OCI-LY3 (cell line): ENCODE data around the gene SCAF1.

Experiments used
- H2AFZ ChIP-seq: fragments of 200-600, 300-600 bp; shearing (Covaris generic); 2 replicates; pipeline ENCODE4 v1.6.0; 2014; ENCODE audit warnings: antibody characterized with exemption, low read depth, low read length
- H3K27ac ChIP-seq: fragments of 200-600, 300-600 bp; sonication (generic); 2 replicates; pipeline ENCODE4 v1.5.1; 2014; ENCODE audit warnings: mild to moderate bottlenecking, low read length, moderate library complexity, mixed read lengths
- H3K27me3 ChIP-seq: fragments of 200-600, 300-600 bp; sonication (generic); 2 replicates; pipeline ENCODE4 v1.6.1; 2014; ENCODE audit warnings: low read depth, low read length, mixed read lengths
- H3K36me3 ChIP-seq: fragments of 200-600, 300-600 bp; sonication (generic); replicated peaks from 2 replicates; pipeline ENCODE3; 2014; ENCODE audit warnings: low read depth, low read length, mixed read lengths
- H3K4me1 ChIP-seq: fragments of 300-600, 200-600 bp; sonication (generic); 2 replicates; pipeline ENCODE4 v1.6.1; 2014; ENCODE audit warnings: low read length, mixed read lengths
- H3K4me2 ChIP-seq: fragments of 200-600, 300-600 bp; sonication (generic); 2 replicates; pipeline ENCODE4 v1.6.1; 2014; ENCODE audit warnings: low read length, mixed read lengths
- H3K4me3 ChIP-seq: fragments of 300-600, 200-600 bp; sonication (generic); 2 replicates; pipeline ENCODE4 v1.5.1; 2014; ENCODE audit warnings: antibody characterized with exemption, mild to moderate bottlenecking, low read length, moderate library complexity
- H3K79me2 ChIP-seq: fragments of 300-600, 200-600 bp; shearing (Covaris generic); 2 replicates; pipeline ENCODE4 v1.6.1; 2014; ENCODE audit warnings: mild to moderate bottlenecking, low read length, mixed read lengths
- H3K9ac ChIP-seq: fragments of 300-600, 200-600 bp; shearing (Covaris generic); 2 replicates; pipeline ENCODE4 v1.6.0; 2014; ENCODE audit warnings: mild to moderate bottlenecking, low read length, moderate library complexity
- H3K9me3 ChIP-seq: fragments of 200-600, 300-600 bp; shearing (Covaris generic); 2 replicates; pipeline ENCODE4 v1.6.1; 2014; ENCODE audit warnings: low read length, mixed read lengths; ENCODE audit not compliant: insufficient read depth
- H4K20me1 ChIP-seq: fragments of 200-600, 300-600 bp; sonication (generic); 2 replicates; pipeline ENCODE4 v1.6.1; 2016; ENCODE audit warnings: low read length, mixed read lengths; ENCODE audit not compliant: insufficient read depth
- EZH2phosphoT487 ChIP-seq: fragments of 200-600 bp; shearing (Covaris generic); IDR thresholded peaks from 2 replicates; pipeline ENCODE4 v1.6.1; 2018; ENCODE audit warnings: antibody characterized with exemption, mixed run types, low read depth
- TF ChIP-seq, protein P1 (sequence below): fragments of 200-600, 300-600 bp; sonication (generic); IDR thresholded peaks from 2 replicates; pipeline ENCODE4 v1.5.1; 2014; ENCODE audit warnings: antibody characterized with exemption, low read length, low read depth

SCAF1 gene, protein sequence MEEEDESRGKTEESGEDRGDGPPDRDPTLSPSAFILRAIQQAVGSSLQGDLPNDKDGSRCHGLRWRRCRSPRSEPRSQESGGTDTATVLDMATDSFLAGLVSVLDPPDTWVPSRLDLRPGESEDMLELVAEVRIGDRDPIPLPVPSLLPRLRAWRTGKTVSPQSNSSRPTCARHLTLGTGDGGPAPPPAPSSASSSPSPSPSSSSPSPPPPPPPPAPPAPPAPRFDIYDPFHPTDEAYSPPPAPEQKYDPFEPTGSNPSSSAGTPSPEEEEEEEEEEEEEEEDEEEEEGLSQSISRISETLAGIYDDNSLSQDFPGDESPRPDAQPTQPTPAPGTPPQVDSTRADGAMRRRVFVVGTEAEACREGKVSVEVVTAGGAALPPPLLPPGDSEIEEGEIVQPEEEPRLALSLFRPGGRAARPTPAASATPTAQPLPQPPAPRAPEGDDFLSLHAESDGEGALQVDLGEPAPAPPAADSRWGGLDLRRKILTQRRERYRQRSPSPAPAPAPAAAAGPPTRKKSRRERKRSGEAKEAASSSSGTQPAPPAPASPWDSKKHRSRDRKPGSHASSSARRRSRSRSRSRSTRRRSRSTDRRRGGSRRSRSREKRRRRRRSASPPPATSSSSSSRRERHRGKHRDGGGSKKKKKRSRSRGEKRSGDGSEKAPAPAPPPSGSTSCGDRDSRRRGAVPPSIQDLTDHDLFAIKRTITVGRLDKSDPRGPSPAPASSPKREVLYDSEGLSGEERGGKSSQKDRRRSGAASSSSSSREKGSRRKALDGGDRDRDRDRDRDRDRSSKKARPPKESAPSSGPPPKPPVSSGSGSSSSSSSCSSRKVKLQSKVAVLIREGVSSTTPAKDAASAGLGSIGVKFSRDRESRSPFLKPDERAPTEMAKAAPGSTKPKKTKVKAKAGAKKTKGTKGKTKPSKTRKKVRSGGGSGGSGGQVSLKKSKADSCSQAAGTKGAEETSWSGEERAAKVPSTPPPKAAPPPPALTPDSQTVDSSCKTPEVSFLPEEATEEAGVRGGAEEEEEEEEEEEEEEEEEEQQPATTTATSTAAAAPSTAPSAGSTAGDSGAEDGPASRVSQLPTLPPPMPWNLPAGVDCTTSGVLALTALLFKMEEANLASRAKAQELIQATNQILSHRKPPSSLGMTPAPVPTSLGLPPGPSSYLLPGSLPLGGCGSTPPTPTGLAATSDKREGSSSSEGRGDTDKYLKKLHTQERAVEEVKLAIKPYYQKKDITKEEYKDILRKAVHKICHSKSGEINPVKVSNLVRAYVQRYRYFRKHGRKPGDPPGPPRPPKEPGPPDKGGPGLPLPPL

DNA sequence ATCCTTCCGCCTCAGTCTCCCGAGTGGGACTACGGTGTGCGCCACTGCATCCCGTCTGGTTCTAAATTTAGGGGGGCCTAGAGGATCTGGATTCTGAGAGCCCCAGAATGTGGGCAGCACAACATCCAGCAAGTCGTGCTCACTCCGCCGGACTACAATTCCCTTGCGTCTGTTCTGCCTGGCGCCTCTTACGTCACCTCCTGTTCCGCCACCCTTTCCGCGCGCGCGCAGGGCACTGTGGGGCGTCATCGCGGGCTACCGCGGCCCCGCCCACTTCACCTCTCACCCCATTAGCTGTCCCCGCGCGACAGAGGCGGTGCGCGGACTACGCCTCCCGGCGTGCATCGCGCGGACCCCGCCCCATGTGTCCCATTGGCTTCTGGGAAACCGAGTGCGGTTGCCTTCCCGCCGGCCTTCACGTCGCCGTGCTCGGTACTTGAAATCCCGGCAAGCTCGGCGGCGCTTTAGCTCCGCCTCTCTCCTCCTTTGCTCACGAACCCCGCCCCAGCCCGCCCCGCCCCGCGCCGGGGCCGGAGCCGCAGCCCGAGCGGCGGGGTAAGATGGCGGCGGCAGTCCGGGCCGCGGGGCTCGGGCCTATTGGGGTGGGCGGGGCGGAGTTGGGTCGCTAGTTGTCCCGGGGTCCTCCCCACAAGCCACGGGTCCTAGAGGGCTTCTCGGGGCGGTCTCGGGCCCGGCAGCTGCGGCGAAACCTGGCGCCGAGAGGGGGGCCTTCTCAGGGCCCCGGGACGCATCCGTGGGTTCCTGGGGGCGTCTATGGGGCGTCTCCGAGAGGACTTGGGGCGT lies at the start of gene SCAF1:
TSS of gene SCAF1 (plus strand) at position 522 of the 804 bp plus-strand sequence. CDS start 2,818 bp downstream, outside the sequence.
- peak within 1 kb of the TSS; percentile 99 for H3K9ac ChIP-seq
- peak within 1 kb of the TSS; percentile 82 for H3K4me2 ChIP-seq
- peaks cover 3% of the 10 kb centered on the region; the same call in 1 of the 2 replicates for H4K20me1 ChIP-seq
- peaks cover 10% of the 10 kb centered on the region for H3K36me3 ChIP-seq
- no peak for TF ChIP-seq EZH2phosphoT487
- TF ChIP-seq, protein P1, sequence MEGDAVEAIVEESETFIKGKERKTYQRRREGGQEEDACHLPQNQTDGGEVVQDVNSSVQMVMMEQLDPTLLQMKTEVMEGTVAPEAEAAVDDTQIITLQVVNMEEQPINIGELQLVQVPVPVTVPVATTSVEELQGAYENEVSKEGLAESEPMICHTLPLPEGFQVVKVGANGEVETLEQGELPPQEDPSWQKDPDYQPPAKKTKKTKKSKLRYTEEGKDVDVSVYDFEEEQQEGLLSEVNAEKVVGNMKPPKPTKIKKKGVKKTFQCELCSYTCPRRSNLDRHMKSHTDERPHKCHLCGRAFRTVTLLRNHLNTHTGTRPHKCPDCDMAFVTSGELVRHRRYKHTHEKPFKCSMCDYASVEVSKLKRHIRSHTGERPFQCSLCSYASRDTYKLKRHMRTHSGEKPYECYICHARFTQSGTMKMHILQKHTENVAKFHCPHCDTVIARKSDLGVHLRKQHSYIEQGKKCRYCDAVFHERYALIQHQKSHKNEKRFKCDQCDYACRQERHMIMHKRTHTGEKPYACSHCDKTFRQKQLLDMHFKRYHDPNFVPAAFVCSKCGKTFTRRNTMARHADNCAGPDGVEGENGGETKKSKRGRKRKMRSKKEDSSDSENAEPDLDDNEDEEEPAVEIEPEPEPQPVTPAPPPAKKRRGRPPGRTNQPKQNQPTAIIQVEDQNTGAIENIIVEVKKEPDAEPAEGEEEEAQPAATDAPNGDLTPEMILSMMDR: no peak
- peaks cover 52% of the 10 kb centered on the region for H3K79me2 ChIP-seq
- no peaks in the 10 kb centered on the region for H3K9me3 ChIP-seq
- H3K4me1 ChIP-seq: peaks cover 15% of the 10 kb centered on the region
- peak within 1 kb of the TSS; percentile 93 for H3K4me3 ChIP-seq
- peak within 1 kb of the TSS; percentile 91 for H3K27ac ChIP-seq
- peaks cover 8% of the 10 kb centered on the region for H3K27me3 ChIP-seq
- H2AFZ ChIP-seq: no peak within 1 kb of the TSS

DNA sequence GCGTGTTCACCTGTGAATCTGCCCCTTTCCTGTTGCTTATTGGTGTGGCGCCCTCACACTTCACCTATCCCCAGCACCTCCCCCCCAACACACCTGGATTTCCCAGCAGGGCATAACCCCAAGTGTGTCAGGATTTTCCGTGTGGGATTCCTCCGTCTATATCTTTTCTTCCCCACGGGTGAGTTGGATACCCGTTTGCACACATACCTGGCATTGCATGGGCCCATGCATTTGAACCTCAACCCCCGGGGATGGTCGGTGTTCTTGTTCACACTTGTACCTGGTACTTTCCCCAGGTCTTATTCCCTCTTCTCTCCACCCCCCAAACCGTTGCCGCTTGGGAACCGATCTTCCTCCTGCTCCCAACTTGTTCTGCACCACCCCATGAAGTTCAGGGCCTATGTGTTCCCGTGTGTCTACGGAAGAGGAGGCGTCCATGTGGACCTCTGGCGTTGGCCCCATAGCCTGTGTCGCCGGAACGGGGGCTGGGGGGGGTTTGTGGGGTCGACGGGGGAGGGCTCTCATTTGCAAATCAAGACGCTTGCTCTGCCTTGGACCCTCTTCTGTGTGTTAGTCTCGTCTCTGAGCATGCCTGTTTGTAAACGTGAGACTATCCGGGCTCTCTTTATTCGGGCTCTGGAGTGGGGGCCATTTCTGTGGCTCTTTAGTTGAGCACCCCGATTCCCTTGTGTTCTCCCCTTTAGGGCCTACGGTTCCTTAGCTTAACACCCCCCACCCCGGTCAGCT lies 49.4 kb upstream of the SCAF1 start:
- H3K36me3 ChIP-seq: peaks cover 26% of the 10 kb centered on the region
- no peaks in the 10 kb centered on the region for H3K9me3 ChIP-seq
- H3K4me3 ChIP-seq: peak overlapping the region; percentile 77
- H4K20me1 ChIP-seq: peaks cover 11% of the 10 kb centered on the region
- peak overlapping the region; percentile 83 for H3K4me2 ChIP-seq
- peak overlapping the region; percentile 88 for H3K27ac ChIP-seq
- H3K79me2 ChIP-seq: peaks cover 45% of the 10 kb centered on the region
- H3K4me1 ChIP-seq: peaks cover 13% of the 10 kb centered on the region
- H2AFZ ChIP-seq: no peak overlapping the region
- no peaks in the 10 kb centered on the region; the same call in 1 of the 2 replicates for H3K27me3 ChIP-seq
- H3K9ac ChIP-seq: peak overlapping the region; percentile 87
- TF ChIP-seq, protein P1: no peak
- TF ChIP-seq EZH2phosphoT487: no peak

DNA sequence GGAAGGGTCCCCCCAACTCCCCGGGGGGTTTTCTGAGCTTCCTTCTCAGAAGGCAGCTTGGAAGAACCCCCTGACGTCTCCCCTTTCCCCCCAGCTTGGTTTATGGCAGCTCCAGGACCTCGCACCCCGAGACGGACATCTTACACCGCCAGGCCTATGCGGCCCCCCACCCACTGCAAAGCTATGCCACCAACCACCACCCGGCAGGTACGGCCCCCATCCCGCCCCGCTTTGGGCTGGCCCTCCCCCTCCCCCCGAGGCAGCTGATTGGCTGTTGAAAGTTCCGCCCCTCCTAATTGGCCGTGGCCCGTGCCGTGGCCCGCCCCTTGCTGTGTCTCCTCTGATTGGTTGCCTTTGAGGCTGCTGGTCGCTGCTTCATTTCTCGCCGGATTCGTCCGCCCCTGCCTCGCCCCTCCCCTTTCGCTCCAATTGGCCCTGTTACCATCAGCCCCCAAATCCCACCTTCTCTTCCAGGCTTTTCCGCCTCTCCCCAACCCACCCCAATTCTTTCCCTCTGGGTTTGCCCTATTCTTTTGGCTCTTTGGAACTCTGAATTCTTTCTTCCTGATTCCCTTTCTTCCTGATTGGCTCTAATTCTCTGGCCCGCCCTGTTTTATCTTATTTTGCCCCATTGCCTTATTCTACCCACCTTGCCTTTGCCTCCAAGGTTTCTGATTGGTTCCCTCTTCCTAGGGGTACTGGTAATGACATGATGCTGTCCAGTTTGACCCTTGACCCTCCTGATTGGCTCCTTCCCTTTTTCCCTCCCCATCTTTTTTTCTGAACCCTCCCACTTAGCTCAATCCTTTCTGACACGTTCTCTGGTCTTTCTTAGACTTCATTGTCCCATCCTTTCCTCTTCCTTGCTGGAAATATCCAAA lies 48.5 kb upstream of the SCAF1 start:
- Histone ChIP-seq H3K4me1 (peaks cover 13% of the 10 kb centered on the region), H2AFZ (no peak overlapping the region), H3K27me3 (no peaks in the 10 kb centered on the region; the same call in 1 of the 2 replicates), H3K79me2 (peaks cover 48% of the 10 kb centered on the region), H3K9ac (peak overlapping the region; percentile 87), H3K9me3 (no peaks in the 10 kb centered on the region), H4K20me1 (peaks cover 11% of the 10 kb centered on the region), H3K36me3 (peaks cover 31% of the 10 kb centered on the region), H3K4me2 (peak overlapping the region; percentile 83), H3K27ac (peak overlapping the region; percentile 88), H3K4me3 (peak overlapping the region; percentile 77)
- TF ChIP-seq EZH2phosphoT487: no peak
- TF ChIP-seq, protein P1: no peak
